A673 (cell line): ENCODE data around the gene GRIN2C.

ENCODE experiments used
- EZH2 ChIP-seq: fragments of 200-600 bp; sonication (generic); IDR thresholded peaks from 2 replicates; pipeline ENCODE4 v1.6.1; 2017; ENCODE audit warnings: borderline replicate concordance, low read depth, mild to moderate bottlenecking, mixed read lengths, antibody characterized with exemption, low read length; ENCODE audit not compliant: poor library complexity, severe bottlenecking
- TF ChIP-seq, protein P1 (sequence below): fragments of 300-800, 200-600 bp; sonication (generic); conservative IDR thresholded peaks from 2 replicates; pipeline ENCODE4 v1.5.1; 2017; ENCODE audit warnings: low read depth, mild to moderate bottlenecking, antibody characterized with exemption, low read length, moderate library complexity, mixed read lengths

DNA sequence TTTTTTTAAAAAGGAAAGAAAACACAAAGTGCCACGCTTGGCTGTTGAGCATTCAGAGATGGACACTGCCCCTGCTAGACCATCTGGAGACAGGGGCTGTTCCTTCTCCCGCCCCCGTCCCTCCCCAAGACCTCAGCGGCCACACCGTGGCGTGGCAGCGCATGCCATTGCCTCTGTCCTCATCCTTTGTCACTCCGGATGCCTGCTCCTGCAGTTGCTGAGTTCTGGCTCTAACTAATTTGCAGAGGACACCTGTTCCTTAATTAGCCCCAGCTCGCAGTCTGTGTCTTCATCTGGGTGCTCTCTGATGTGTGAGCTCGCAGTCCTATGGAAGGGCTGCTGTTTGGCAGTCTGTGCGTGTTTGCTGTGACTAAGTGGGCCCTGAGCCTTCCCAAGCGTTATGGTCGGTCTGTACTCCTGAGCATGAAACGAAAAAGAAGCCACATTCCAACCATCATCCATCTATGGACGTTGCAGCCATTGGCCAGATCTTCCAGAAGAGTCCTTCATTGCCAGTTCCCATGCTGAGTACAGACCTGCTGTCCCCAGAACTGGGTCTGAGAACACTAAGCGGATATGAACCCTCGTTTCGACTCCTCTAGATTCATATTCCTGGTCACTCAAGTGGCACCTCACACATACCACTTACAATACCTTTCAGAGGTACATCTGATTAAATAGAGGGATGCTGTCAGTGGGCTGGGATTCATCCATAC is 42.6 kb downstream of the GRIN2C start:
- TF ChIP-seq, protein P1, sequence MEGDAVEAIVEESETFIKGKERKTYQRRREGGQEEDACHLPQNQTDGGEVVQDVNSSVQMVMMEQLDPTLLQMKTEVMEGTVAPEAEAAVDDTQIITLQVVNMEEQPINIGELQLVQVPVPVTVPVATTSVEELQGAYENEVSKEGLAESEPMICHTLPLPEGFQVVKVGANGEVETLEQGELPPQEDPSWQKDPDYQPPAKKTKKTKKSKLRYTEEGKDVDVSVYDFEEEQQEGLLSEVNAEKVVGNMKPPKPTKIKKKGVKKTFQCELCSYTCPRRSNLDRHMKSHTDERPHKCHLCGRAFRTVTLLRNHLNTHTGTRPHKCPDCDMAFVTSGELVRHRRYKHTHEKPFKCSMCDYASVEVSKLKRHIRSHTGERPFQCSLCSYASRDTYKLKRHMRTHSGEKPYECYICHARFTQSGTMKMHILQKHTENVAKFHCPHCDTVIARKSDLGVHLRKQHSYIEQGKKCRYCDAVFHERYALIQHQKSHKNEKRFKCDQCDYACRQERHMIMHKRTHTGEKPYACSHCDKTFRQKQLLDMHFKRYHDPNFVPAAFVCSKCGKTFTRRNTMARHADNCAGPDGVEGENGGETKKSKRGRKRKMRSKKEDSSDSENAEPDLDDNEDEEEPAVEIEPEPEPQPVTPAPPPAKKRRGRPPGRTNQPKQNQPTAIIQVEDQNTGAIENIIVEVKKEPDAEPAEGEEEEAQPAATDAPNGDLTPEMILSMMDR, result no peak
- TF ChIP-seq EZH2, result no peak
